ENCODE results near the gene SORBS2. TPM values are rescaled to one million over a fixed set of nuclear protein-coding genes. Genes with fewer than 3 reads are reported as not detected.

SORBS2 gene
- total RNA-seq, 1 experiment from 2014 or later = 0.34 TPM

DNA sequence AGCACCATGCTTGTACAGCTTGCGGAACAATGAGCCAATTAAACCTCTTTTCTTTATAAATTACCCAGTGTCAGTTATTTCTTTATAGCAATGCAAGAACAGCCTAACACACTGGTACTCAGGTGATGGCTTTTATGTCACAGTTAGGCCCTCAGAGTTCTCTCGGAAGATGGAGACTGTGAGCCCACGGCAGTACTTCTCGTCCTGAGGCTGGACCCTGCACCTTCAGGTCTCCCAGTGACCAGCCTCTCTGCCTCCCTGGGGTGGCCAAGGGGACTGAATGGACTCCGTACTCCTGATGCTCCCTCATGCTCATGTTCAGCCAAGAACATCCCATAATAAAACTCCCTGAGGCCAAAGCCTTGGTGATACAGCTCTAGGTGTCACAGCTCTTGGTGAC is 251.7 kb downstream of the SORBS2 start (continued):
- no peak for TF ChIP-seq CTCF (IDR thresholded peaks at IDR 0.05 in 2 of 3, conservative IDR thresholded peaks at IDR 0.05 in 1 of 3; ENCODE audit: borderline replicate concordance in 1 of 3, insufficient read depth in 1 of 3, low read depth in 2 of 3, low read length in 2 of 3)
- no peak for TF ChIP-seq YY1 (IDR thresholded peaks at IDR 0.05; ENCODE audit: extremely low read depth, insufficient replicate concordance, low read depth, low read length)

GRCh38 chr4:185559915-185560281 is 252.1 kb downstream of the SORBS2 start:
- H3K36me3 ChIP-seq (ENCODE audit: control insufficient read depth in 1 of 2, insufficient read depth in 2 of 2, low read length in 2 of 2) = no peaks in the 10 kb centered on the region
- no peaks in the 10 kb centered on the region for H3K27me3 ChIP-seq (ENCODE audit: insufficient read depth, low read length)
- peaks cover 11 to 16% of the 10 kb centered on the region in 2 experiments for H3K4me1 ChIP-seq (ENCODE audit: control insufficient read depth in 1 of 2, insufficient read depth in 2 of 2, low read length in 2 of 2)
- POLR2A ChIA-PET = interaction anchor here (2.0 kb wide), 1 partner anchor 13 kb away, joined by 9 read pairs; no protein-coding TSS in a partner anchor
- ATAC-seq (peak; percentile 69), DNase-seq (ENCODE audit: low read depth, low spot score) (no peak)
- RAD21 ChIA-PET (ENCODE audit: low non-redundant PET in 1 of 2, low total read pairs in 2 of 2, uncharacterized antibody in 2 of 2, unreplicated experiment in 2 of 2) = no interaction called here
- no peaks in the 10 kb centered on the region for H4K20me1 ChIP-seq (ENCODE audit: insufficient read depth)
- H3K4me2 ChIP-seq (ENCODE audit: low read length) = peak overlapping the region; percentile 43
- no peak overlapping the region; the same call in 1 of the 2 replicates for H3K9ac ChIP-seq (ENCODE audit: low read length)
- peak overlapping the region; percentile 46; the same call in 1 of the 2 replicates for H3K27ac ChIP-seq (ENCODE audit: low read depth, low read length)
- TF ChIP-seq EGR1 (IDR thresholded peaks at IDR 0.05; ENCODE audit: low read depth) (no peak), FOSL1 (IDR thresholded peaks at IDR 0.05; ENCODE audit: low read depth) (peak; percentile 37; the same call in 1 of the 2 replicates), SP1 (IDR thresholded peaks at IDR 0.05; ENCODE audit: low read depth) (no peak), YY1 (IDR thresholded peaks at IDR 0.05; ENCODE audit: extremely low read depth, insufficient replicate concordance, low read depth, low read length) (peak; percentile 5)
- CTCF ChIA-PET = no interaction called here
- no peaks in the 10 kb centered on the region for H3K9me3 ChIP-seq (ENCODE audit: control insufficient read depth in 1 of 2, insufficient read depth in 1 of 2, low read depth in 1 of 2, low read length in 2 of 2)
- no peak overlapping the region for H3K4me3 ChIP-seq (replicated peaks in 1 of 2; ENCODE audit: low read depth in 1 of 2, low read length in 2 of 2)
- H3K9me2 ChIP-seq (ENCODE audit: insufficient read depth) = no peaks in the 10 kb centered on the region
- H2AFZ ChIP-seq (ENCODE audit: low read depth, low read length, poor library complexity, severe bottlenecking) = peak overlapping the region; percentile 45
- BruUV-seq (replicated peaks) = no TSS peak
- intact Hi-C loops (cut with micrococcal nuclease) = no loop called here
- no peaks in the 10 kb centered on the region for H3K79me2 ChIP-seq (ENCODE audit: insufficient read depth, low read length)
